ENCODE measurements around the gene BMPER.

- TF ChIP-seq CTCF (IDR thresholded peaks at IDR 0.05) (no peak), POLR2A (IDR thresholded peaks at IDR 0.05; ENCODE audit: low read depth) (no peak), POLR2AphosphoS5 (IDR thresholded peaks at IDR 0.05) (no peak)
Measured at GRCh38 chr7:33905389-33906032, at the start of gene BMPER.

Data from esophagus muscularis mucosa (tissue), 3 donors.